HG02642 (cell line): ENCODE data around the gene DRAXIN.

Experiments
- ATAC-seq: cut with Tn5 transposase; IDR thresholded peaks from one replicate; pipeline ENCODE4 v1.9.1; 2021; ENCODE audit warnings: mild to moderate bottlenecking; ENCODE audit not compliant: unreplicated experiment, poor library complexity

Gene DRAXIN

DNA sequence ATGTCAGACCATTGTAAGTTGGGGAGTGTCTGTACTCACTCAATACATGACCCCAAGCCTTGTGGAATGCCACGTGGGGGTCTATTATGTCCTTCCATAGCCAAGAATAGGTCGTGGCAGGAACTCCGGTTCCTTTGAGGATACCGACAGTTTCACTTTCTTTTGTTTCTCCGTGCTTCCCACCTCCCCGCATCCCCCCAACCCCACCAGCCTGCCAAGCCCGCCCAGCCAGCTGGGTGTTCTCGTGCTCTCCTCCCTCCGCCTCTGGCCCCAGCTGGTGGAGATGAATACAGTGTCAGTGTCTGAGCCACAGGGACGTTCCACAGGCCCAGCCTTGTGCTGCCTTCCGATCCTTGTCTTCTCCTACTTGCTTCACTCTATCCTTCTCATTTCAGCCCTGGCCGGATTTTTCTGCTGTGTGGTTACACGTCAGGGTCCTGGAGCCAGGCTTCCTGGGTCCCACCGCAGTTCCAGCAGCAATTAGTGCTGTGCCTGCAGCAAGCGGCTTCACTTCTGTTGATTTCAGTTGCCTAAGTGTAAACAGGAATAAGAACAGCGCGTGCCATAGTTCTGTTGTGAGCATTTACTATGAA, 40.3 kb downstream of the DRAXIN start:
- no peak for ATAC-seq

GRCh38 chr1:11733306-11733705, 41.8 kb downstream of the DRAXIN start:
- ATAC-seq, result no peak

GRCh38 chr1:11735531-11735853, 44.0 kb downstream of the DRAXIN start:
- no peak for ATAC-seq

- peak; percentile 74 for ATAC-seq
Observed at GRCh38 chr1:11735854-11736745, 44.6 kb downstream of the DRAXIN start, which contains the start of gene AGTRAP. AGTRAP (plus strand) TSS chr1:11736136; CDS start chr1:11736209, 73 bp downstream.

DNA sequence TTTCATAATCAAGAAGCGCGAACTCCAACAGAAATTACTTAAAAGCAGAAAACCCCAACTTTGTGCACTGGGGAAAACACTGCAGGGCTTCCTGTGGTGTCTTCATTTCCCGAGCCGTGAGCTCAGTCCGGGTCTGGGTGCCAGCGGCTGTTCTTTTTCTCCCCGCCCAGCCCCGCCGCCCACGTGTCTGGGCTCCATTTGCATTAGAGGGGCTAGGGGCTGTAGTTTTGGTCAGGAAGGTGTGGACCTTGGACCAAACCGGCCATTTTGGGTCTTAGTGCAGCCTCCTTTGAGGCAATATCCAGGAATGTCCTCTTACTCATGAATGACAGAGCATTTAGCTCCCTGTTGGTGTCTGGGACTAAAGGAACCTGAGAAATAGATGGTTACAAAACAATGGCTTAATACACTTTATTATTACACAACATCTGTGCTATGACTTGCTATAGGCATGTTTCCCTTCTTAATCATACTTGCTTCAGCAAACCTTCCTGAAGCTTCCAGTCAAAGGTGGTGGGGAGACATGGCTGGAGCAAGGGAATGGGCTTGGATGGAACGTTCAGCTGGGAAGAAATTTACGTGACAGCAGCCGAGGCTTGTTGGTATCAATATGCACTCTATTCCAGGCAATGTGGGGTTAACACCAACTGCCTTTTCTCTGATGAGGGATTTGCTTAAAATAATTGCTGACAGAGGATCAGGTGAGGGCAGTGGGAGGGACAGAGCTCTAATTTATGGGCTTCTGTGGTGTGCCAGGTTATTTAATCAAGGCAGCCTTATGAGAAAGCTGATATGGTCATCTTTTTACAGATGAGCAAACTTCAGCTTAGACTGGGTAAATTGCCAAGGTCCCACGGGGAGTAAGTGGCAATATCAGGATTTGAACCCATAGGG, 45.5 kb downstream of the DRAXIN start:
- no peak for ATAC-seq

GRCh38 chr1:11738096-11738495, 46.6 kb downstream of the DRAXIN start:
- ATAC-seq, result no peak

DNA sequence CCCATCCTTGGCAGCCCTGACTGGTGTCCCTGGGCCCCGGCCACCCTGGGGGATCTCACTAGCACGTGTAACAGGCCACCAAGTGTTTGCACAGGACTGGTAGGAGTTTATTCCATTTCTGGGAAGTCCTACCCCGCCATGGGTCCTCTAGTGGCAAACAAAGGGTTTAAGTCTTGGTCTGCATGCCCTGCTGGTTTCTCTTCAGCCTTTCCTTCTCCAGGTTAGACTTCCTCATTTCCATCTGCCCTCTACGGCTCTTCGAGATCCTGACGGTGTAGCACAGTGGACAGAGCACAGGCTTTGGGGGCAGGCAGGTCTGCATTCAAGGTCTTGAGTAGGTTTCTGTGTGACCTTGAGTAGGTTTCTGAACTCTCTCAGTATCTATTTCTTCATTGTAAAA, 47.3 kb downstream of the DRAXIN start:
- ATAC-seq, result no peak

DNA sequence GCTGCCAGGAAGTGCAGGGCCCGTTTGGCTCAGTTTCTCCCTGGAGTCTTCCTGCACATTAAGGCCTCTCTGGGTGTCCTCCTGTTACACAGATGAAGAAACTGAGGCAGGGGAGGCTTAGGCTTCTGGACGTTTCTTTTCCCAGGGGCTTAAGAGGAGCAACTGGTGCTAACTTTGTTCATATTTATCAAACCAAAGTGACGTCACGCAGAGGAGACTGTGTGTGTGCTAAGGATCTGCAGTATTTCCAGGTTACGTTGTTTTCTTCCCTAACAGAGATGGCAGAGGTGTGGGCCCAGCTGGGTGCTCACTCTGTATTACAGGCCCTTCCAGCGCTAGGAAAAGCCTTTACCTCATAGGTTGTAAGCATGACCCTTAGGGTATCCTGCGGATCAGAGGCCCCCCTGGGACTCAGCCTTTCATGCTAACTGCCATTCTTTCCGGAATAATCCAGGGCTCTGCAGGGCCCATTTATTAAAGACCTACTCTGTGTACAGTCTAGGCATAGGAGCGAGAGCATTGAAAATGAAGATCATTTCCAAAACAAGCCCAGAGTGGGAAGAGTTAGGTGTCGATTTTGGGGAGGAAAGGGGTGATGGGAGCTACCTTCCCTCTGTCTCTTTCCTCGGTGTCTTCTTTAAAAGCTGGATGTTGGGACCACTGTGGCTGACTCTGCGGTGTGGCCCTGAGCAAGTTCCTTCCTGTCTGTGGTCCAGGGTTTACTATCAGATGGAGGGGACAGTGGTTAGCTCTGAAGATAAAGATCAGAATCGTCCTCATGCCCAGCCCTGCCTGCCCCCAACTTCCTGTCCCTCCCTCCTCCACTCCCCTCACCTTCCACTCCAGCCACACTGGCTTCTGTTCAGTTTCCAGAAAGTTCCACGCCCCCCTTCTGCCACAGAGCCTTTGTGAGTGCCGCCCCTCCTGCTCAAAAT, 49.0 kb downstream of the DRAXIN start:
- no peak for ATAC-seq

GRCh38 chr1:11741482-11741881, 50.0 kb downstream of the DRAXIN start:
- ATAC-seq, result no peak

GRCh38 chr1:11741919-11742558, 50.5 kb downstream of the DRAXIN start:
- no peak for ATAC-seq

- ATAC-seq, result no peak
Observed at GRCh38 chr1:11744287-11744686, 52.8 kb downstream of the DRAXIN start.

- ATAC-seq, result no peak
Observed at GRCh38 chr1:11746092-11746491, 54.6 kb downstream of the DRAXIN start.

DNA sequence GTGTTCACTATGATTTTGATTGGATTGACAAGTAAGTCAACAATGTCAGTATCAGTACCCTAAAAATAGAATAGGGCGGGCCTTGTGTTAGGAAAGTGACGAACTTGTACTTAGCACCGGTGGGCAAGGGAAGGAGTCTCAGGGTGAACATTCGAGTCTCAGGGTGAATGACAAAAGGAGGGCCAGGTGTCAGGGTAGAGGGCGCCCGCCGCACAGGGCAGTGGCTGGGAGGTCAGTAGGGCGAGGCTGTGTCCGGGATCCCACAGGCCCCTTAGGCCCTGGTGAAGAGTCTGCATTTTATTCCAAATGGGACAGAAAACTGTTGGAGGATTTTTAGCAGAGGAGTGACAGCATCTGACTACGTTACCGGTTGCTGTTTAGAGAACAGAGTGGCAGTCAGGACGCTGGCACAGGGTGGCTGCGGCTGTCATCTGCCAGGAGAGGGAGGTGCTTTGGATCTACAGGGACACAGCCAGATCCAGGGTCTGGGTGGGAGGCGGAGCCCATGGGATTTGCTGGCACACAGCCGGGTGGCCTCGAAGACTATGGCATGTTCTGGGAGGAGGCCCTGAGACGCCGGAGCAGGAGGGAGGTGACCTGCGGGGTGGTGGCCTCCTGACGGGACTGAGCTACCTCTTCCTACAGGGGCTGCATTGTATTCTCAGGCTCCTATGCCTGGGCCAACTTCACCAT, 55.4 kb downstream of the DRAXIN start:
- ATAC-seq, result no peak

DNA sequence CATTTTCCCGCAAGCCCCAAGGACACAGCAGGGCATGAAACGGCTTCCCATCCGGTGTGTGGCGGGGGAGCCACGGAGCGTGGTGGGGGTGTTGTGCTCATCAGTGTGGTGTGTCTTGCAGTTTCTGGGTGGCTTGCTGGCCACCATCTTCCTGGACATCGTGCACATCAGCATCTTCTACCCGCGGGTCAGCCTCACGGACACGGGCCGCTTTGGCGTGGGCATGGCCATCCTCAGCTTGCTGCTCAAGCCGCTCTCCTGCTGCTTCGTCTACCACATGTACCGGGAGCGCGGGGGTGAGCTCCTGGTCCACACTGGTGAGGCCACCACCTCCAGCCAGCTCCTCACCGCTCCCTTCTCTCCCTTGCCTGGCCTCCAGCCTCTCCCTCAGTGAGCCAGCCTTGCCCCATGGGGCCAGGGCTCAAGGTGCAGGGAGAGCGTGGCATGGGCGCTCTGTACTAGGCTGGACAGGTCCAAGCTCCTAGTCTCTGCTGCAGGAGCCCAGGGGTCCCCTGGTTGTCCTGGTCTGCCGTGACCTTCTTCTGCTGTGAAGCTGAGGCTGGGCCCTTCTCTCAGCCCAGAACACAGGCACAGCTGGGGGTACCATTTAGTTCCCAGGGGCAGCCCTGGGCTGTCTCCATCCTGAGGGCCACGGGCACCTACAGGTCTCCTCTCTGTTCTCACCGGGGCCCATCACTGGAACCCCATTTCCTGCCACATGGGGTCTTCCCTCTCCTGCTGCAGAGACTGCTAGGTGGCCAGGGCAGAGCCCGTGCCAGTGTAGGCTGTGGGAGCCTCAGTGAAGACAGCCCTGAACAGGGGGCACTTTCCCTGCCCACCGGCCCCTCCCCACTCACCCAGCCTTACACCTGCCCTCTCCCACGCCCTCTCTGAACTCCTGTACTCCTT, 57.0 kb downstream of the DRAXIN start:
- no peak for ATAC-seq

- no peak for ATAC-seq
Observed at GRCh38 chr1:11749203-11749689, 57.7 kb downstream of the DRAXIN start.

DNA sequence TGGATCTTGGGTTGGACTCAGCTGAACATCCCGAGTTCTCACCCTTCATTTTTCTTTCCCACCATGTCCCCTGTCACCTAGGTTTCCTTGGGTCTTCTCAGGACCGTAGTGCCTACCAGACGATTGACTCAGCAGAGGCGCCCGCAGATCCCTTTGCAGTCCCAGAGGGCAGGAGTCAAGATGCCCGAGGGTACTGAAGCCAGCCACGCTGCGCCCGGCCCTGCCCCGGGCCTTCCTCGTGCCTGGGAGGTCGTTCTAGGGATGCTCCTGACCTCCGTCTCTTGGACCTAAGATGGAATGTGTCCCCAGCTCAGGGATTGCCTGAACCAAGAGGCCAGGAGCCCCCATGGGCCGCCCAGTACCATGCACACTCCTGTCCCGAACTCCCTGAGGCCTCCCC, 58.5 kb downstream of the DRAXIN start:
- no peak for ATAC-seq

DNA sequence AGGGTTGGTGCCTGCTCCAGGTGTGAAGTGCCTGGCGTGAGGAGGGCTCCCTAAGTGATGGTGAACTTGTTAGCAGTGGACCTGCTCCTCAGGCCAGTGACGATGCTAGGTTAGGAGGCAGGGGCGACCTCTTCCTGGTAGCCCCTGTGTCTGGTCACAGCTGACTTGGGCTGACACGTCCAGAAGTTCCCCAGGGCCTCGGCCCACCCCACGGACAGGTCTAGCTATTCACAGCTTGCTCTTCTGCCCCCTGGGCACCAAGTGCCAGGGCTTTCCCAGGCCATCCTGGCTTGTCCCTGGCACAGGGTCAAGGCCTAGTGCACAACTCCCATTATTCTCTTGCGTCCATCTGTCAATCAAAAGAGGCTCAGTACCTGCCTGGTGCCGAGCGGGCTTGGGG, 59.6 kb downstream of the DRAXIN start:
- ATAC-seq, result no peak
